GM23338 (cell line): ENCODE results near the gene OR51G1.

Experiments used
- ETS1 ChIP-seq: IDR thresholded peaks from 2 replicates; pipeline ENCODE4 v1.6.1; 2016; ENCODE audit warnings: antibody characterized with exemption
- EZH2 ChIP-seq: fragments of 200-600 bp; sonication (generic); IDR thresholded peaks from one replicate; pipeline ENCODE4 v1.8.0; 2017; ENCODE audit warnings: antibody characterized with exemption, mild to moderate bottlenecking, low read depth; ENCODE audit not compliant: unreplicated experiment
- EZH2phosphoT487 ChIP-seq: fragments of 200-600 bp; sonication (generic); IDR thresholded peaks from one replicate; pipeline ENCODE4 v1.8.1; 2018; ENCODE audit warnings: antibody characterized with exemption; ENCODE audit not compliant: unreplicated experiment
- POLR2AphosphoS5 ChIP-seq: IDR thresholded peaks from 2 replicates; pipeline ENCODE4 v1.6.1; 2016; ENCODE audit warnings: antibody characterized with exemption, low read depth
- REST ChIP-seq: IDR thresholded peaks from one replicate; pipeline ENCODE4 v1.6.1; 2018; ENCODE audit warnings: antibody characterized with exemption; ENCODE audit not compliant: unreplicated experiment
- ZNF331 ChIP-seq: fragments of 250-450 bp; sonication (Bioruptor Pico); IDR thresholded peaks from 2 replicates; pipeline ENCODE4 v1.5.0; 2020; ENCODE audit warnings: low read depth, mild to moderate bottlenecking, moderate library complexity
- TF ChIP-seq, protein P1 (sequence below), 2 experiments: fragments of 200-600 bp in 1 of 2; sonication (generic) in 1 of 2; conservative IDR thresholded peaks; 2 replicates each; pipeline versions ENCODE4 v1.5.1 to v1.6.1; 2016 to 2017; ENCODE audit warnings: antibody characterized with exemption in 2 of 2, low read depth in 2 of 2, mild to moderate bottlenecking in 2 of 2, moderate library complexity in 1 of 2

GRCh38 chr11:4921796-4922195, 2.3 kb downstream of the OR51G1 start:
- TF ChIP-seq ETS1: no peak
- TF ChIP-seq, protein P1, sequence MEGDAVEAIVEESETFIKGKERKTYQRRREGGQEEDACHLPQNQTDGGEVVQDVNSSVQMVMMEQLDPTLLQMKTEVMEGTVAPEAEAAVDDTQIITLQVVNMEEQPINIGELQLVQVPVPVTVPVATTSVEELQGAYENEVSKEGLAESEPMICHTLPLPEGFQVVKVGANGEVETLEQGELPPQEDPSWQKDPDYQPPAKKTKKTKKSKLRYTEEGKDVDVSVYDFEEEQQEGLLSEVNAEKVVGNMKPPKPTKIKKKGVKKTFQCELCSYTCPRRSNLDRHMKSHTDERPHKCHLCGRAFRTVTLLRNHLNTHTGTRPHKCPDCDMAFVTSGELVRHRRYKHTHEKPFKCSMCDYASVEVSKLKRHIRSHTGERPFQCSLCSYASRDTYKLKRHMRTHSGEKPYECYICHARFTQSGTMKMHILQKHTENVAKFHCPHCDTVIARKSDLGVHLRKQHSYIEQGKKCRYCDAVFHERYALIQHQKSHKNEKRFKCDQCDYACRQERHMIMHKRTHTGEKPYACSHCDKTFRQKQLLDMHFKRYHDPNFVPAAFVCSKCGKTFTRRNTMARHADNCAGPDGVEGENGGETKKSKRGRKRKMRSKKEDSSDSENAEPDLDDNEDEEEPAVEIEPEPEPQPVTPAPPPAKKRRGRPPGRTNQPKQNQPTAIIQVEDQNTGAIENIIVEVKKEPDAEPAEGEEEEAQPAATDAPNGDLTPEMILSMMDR (conservative IDR thresholded peaks at IDR 0.05; ENCODE audit: low read depth in 2 of 2): no peak
- no peak for TF ChIP-seq REST
- no peak for TF ChIP-seq EZH2
- TF ChIP-seq POLR2AphosphoS5: no peak
- TF ChIP-seq EZH2phosphoT487: no peak
- TF ChIP-seq ZNF331 (CRISPR knock-in tag): no peak
